Cardiac muscle cell (in vitro differentiated cells and primary cell): ENCODE measurements around the gene MMP8. TPM values are rescaled to one million over a fixed set of nuclear protein-coding genes. Genes with fewer than 3 reads are reported as not detected.
"Not testable (repeated sequence)": the region's sequence is repeated elsewhere in the genome, so short reads cannot be mapped to it uniquely, and the experiment has no call there.

Source experiments
- DNase-seq, 2 donors: peaks; one replicate each; pipeline versions ENCODE4 v3.0.0 to v3.0.0-alpha.2; 2010 to 2017; ENCODE audit warnings: low read depth in 1 of 2, low spot score in 1 of 2
- H3K27ac ChIP-seq: fragments of 200-600 bp; sonication (generic); 2 replicates; pipeline ENCODE4 v1.5.1; 2016
- H3K27me3 ChIP-seq: fragments of 200-600 bp; sonication (generic); 2 replicates; pipeline ENCODE4 v1.6.0; 2016; ENCODE audit warnings: control low read depth
- H3K36me3 ChIP-seq: fragments of 200-600 bp; sonication (generic); 2 replicates; pipeline ENCODE4 v1.5.1; 2016; ENCODE audit warnings: control low read depth
- H3K4me1 ChIP-seq: fragments of 200-600 bp; sonication (generic); 2 replicates; pipeline ENCODE4 v1.8.1; 2017; ENCODE audit warnings: low read depth, mild to moderate bottlenecking, mixed run types
- H3K4me3 ChIP-seq: fragments of 200-600 bp; sonication (generic); 2 replicates; pipeline ENCODE4 v1.5.1; 2016; ENCODE audit warnings: mild to moderate bottlenecking
- H3K9me3 ChIP-seq: fragments of 200-600 bp; sonication (generic); 2 replicates; pipeline ENCODE4 v1.5.1; 2017; ENCODE audit warnings: low read depth, mild to moderate bottlenecking, control low read depth
- CTCF ChIP-seq: IDR thresholded peaks from 2 replicates; pipeline ENCODE4 v1.5.1; 2012; ENCODE audit warnings: low read depth, mild to moderate bottlenecking, low read length
- polyA plus RNA-seq: library from polyadenylated mRNA; unstranded; fragments of >200 nt; fragmentation: Nextera tagmentation; extraction: Ambion mirVana; gene quantifications from 2 replicates; pipeline ENCODE4 v1.2.1, GENCODE V29; 2016
- total RNA-seq: library from RNA; depleted of rRNA; stranded (reverse); fragments of >200 nt; gene quantifications from 2 replicates; pipeline ENCODE4 v1.2.3, GENCODE V29; 2016

MMP8 gene
- total and polyA plus RNA-seq, 2 experiments from 2014 or later = not detected

GRCh38 chr11:102753267-102753666 lies 28.5 kb upstream of the MMP8 start:
- DNase-seq = no peak
- H3K27ac ChIP-seq = no peak overlapping the region
- H3K4me1 ChIP-seq = no peaks in the 10 kb centered on the region
- H3K4me3 ChIP-seq = no peak overlapping the region
- no peaks in the 10 kb centered on the region for H3K27me3 ChIP-seq
- TF ChIP-seq CTCF = no peak
- no peaks in the 10 kb centered on the region for H3K36me3 ChIP-seq
- H3K9me3 ChIP-seq = no peaks in the 10 kb centered on the region

GRCh38 chr11:102751673-102752072 lies 26.9 kb upstream of the MMP8 start:
- Histone ChIP-seq H3K9me3 (no peaks in the 10 kb centered on the region), H3K36me3 (no peaks in the 10 kb centered on the region), H3K4me1 (no peaks in the 10 kb centered on the region), H3K27me3 (no peaks in the 10 kb centered on the region), H3K4me3 (no peak overlapping the region), H3K27ac (no peak overlapping the region)
- TF ChIP-seq CTCF = no peak
- DNase-seq = no peak

- Histone ChIP-seq H3K4me3 (no peak overlapping the region), H3K36me3 (no peaks in the 10 kb centered on the region)
Measured at GRCh38 chr11:102749101-102749722, 24.5 kb upstream of the MMP8 start.

GRCh38 chr11:102746746-102747578 lies 22.2 kb upstream of the MMP8 start:
- H3K36me3 ChIP-seq, H3K4me1 ChIP-seq, H3K9me3 ChIP-seq, H3K27me3 ChIP-seq, DNase-seq, H3K27ac ChIP-seq: not testable (repeated sequence)
- H3K4me3 ChIP-seq = peak overlapping the region; percentile 10

More at GRCh38 chr11:102749101-102749722, 24.5 kb upstream of the MMP8 start:
- H3K27ac ChIP-seq = no peak overlapping the region
- no peak for DNase-seq
- TF ChIP-seq CTCF = no peak
- no peaks in the 10 kb centered on the region for H3K4me1 ChIP-seq
- H3K9me3 ChIP-seq = no peaks in the 10 kb centered on the region
- no peaks in the 10 kb centered on the region for H3K27me3 ChIP-seq

- H3K36me3 ChIP-seq = no peaks in the 10 kb centered on the region
- no peak for DNase-seq
- H3K27ac ChIP-seq = no peak overlapping the region
- H3K4me3 ChIP-seq = no peak overlapping the region
- no peaks in the 10 kb centered on the region for H3K27me3 ChIP-seq
- no peaks in the 10 kb centered on the region for H3K4me1 ChIP-seq
- TF ChIP-seq CTCF = no peak
- no peaks in the 10 kb centered on the region for H3K9me3 ChIP-seq
Measured at GRCh38 chr11:102734650-102735049, 9.9 kb upstream of the MMP8 start.

- no peaks in the 10 kb centered on the region for H3K36me3 ChIP-seq
- no peaks in the 10 kb centered on the region for H3K9me3 ChIP-seq
- no peaks in the 10 kb centered on the region for H3K27me3 ChIP-seq
- H3K4me1 ChIP-seq = no peaks in the 10 kb centered on the region
- TF ChIP-seq CTCF = peak; percentile 78
- no peak overlapping the region for H3K4me3 ChIP-seq
- H3K27ac ChIP-seq = no peak overlapping the region
- peak; percentile 50 to 75 for DNase-seq
Measured at GRCh38 chr11:102733232-102733875, 8.6 kb upstream of the MMP8 start.

- H3K27ac ChIP-seq, DNase-seq, H3K9me3 ChIP-seq, H3K27me3 ChIP-seq, H3K4me1 ChIP-seq, H3K36me3 ChIP-seq, H3K4me3 ChIP-seq: not testable (repeated sequence)
Measured at GRCh38 chr11:102730944-102731343, 6.2 kb upstream of the MMP8 start.
